Kidney glomerular epithelial cell (primary cell): ENCODE measurements around the gene NRIP1.
A peak's percentile ranks its signal among the peaks of the same experiment; 100 is the strongest.

Experiments used
- DNase-seq: peaks from one replicate; lab custom pipeline; 2025; lab: John Stamatoyannopoulos, UW

NRIP1 gene, protein sequence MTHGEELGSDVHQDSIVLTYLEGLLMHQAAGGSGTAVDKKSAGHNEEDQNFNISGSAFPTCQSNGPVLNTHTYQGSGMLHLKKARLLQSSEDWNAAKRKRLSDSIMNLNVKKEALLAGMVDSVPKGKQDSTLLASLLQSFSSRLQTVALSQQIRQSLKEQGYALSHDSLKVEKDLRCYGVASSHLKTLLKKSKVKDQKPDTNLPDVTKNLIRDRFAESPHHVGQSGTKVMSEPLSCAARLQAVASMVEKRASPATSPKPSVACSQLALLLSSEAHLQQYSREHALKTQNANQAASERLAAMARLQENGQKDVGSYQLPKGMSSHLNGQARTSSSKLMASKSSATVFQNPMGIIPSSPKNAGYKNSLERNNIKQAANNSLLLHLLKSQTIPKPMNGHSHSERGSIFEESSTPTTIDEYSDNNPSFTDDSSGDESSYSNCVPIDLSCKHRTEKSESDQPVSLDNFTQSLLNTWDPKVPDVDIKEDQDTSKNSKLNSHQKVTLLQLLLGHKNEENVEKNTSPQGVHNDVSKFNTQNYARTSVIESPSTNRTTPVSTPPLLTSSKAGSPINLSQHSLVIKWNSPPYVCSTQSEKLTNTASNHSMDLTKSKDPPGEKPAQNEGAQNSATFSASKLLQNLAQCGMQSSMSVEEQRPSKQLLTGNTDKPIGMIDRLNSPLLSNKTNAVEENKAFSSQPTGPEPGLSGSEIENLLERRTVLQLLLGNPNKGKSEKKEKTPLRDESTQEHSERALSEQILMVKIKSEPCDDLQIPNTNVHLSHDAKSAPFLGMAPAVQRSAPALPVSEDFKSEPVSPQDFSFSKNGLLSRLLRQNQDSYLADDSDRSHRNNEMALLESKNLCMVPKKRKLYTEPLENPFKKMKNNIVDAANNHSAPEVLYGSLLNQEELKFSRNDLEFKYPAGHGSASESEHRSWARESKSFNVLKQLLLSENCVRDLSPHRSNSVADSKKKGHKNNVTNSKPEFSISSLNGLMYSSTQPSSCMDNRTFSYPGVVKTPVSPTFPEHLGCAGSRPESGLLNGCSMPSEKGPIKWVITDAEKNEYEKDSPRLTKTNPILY (N-terminal part only)

DNA sequence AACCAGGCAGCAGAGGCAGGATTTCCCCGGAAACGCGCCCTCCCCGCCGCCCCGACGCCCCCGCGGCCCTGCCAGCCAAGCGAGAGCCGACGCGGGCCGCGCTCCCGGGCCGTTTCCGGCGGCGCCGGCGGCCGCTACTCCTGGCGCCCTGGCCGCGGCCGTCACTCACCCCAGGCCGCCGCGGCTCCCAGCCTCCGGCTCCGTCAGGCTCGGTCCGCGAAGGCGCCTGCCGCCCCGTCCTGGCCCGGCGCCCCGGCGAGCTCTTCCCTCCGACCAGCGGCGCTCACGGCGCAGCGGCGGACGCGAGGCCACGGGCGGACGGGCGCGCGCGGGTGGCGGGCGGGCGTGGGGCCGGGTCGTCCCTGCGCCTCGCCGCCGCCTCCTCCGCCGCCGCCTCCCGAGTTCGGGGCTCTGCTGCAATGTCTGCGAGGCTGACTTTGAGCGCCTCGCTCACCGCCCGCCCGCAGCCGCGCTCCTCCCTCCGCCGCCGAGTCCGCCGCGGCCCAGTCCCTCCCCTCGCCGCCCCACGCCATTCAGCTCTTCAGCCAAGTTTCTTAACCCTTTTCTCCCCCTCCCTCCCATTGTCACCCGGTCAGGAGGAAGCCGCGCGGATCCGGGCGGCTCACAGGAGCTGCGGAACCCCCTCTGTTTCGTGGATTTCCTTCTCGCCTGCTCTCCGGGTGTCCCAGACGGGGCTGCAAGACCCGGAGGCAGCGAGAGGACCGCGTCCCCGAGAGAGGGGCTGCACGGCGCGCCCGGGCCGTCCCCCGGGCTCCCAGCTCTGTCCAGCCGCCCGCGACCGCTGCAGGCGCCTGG, at the start of gene NRIP1:
Gene NRIP1 (minus strand): TSS at position 425 of the 816 bp plus-strand sequence. CDS start 96,808 bp downstream, outside the sequence.
- peak; percentile 83 for DNase-seq

DNA sequence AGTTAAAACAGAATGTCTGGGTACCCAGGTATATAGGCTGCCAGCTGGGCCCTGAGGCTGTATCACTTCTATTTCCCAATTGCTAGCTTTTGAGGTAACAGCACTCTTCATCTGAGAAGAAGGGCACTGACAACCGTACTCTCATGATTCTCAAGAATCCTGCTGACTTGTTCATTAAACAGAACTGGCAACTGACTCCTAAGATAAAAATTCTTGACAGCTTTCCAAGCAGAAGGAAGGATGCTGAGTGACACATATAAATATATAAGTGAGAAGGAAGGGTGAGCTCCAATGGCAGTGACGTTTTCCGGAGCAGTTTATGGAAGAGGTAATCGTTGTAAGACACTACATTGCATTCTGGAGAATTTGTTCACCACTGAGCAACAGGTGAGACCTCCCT, 48.1 kb upstream of the NRIP1 start:
- DNase-seq, result no peak

DNA sequence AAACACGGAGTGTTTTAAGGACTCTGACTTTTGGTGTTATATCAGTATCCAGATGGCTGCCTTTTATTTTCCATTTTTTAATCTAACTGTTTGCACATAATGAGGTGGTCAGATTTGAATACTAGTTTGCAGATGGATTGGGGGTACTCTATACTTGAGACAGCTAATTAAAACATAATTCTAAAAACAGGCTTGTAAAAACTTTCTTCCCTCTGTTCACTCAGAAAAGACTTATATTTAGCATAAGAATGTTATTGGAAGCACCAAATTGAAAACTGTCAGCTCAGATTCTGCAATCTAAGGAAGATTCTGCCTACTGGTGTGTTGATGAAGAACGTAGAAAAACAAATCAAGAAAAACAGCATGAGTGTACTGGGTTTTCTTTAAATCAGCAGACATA, 44.0 kb upstream of the NRIP1 start:
- DNase-seq, result no peak

DNA sequence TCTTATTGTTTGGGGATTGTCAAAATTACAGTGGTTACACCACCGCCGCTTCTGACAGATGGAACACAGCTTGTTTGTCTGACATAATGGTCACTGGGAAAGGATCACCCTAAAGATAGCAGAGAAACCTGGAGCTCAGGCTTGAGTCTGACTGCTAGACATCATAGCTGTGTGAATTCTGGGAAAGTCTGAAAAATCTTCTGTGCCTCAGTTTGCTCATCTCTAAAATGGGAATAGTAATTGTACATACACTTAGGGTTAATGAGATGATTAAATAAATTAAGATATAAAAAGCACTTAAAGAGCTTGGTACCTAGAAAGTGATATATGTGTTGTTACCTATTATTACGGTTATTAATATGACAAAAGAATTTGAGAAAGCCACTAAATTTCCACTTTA, 39.7 kb upstream of the NRIP1 start:
- no peak for DNase-seq

DNA sequence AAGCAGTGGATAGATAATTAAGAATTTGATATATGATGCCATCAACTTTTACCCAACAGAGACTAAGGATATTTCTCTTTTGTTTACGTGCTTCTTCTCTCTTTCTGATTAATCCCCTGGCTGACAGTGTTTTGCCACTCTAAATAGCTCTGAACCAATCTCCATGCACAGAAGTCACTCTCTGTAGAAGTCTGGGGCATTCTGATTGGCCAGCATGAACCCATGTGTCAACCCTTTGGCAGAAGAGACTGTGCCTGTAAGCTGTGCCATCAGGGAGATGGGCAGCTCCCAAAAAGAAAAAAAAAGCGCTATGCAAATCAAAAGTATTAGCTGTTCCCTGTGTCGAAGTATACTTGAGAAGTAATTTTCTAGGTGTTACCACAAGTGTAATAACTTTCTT, 34.1 kb upstream of the NRIP1 start:
- DNase-seq, result no peak

DNA sequence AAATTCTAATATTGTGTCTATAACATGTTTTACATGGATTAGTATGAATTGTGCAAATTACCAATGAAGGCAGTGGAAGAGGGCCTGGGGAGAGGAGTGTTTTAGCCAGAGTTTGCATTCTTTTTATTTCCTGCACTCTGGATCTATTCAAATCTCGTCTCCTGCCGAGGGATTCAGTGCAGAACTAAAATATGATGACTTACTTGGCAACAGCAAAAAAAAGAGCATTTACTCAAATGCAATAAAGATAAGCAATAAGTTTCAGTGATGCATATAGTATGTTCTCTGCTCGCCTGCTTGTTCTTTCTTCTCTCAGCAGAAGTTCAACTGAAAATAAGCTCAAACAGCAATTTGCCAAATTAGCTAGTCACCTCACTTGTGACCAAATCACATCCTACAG, 33.4 kb upstream of the NRIP1 start:
- no peak for DNase-seq

DNA sequence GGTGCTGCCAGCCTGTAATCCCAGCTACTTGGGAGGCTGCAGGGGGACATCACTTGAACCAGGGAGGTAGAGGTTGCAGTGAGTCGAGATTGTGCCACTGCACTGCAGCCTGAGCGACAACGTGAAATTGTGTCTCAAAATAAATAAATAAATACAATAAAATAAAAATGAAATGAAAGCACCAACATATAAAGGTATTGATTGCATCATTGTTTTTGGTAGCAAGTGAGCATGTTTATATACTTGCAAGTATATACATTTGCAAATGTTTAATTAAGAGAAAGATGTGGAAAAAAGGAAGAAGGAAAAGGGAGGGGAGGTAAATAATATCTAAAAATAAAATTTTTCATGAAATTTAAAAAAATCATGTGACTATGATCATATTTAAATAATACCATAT, 32.8 kb upstream of the NRIP1 start:
- no peak for DNase-seq

DNA sequence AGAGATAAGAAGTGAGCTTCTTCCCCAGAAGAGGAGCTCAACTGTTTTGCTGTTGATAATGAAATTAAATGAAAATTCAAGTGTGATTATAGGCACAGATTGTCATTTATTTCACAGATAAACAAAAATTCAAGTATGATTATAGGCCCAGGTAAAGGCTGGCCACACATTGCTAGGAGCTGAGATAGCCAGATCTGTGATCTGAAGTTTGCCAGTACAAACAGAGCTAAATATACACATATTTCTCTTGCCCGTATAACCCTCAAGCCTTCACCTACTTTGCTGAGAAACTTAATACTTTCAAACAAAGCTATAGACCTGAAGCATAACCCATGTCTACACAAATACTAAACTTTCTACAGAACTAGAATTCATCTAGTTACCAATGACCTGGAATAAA, 31.3 kb upstream of the NRIP1 start:
- no peak for DNase-seq

DNA sequence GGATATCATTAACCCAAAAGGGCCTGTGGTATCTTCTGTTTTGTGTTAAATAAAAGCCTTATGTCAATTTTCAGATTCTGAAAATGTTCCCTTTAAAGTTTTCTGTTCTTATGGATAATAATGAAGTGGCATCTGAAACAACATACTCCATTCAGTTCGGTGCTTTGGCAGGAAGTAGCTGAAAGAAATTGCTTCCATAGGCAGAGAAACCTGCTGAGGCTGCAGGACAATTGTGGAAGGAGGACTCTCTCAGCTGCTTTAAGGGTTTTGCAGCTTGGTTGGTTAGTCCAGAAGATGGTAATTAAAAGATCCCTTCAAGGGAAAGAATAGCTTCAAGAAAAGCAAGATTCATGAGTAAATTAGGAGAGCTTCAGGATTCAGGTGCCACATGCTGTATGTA, 30.5 kb upstream of the NRIP1 start:
- DNase-seq, result no peak

DNA sequence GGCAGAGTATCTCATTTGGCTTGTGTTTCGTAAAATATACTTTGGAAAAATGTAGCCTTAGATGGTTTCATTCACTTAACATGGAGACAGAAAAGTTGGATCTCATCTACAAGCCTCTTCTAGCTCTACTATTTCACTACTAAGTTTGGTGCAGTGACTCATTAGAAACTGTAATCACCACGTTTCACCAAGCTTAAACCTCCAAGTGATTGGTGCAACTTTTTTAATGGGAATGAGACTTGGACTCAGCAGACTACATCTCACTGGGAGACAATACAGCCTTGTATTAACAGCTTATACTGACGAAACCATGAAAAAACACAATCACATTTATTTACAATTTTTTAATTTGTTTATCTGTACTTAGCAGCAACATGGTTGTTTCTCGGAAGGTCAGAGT, 29.9 kb upstream of the NRIP1 start:
- no peak for DNase-seq

DNA sequence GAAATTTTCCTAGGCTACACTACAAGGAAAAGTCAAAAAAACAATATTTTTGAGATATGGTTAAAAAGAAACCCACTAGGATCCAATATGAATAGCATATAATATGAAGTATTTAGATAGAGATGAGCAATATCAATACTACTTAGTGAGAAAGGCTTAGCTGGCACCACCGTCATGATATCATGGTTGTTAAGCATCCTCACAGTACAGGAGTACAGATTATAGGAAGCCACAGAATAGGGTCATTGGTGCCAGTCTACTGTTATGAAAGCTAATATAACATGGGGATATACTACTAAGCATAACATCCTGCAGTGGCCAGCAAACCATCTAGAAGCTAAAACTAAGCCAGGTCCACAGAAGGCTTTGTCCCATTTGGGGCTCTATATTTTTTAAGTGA, 28.4 kb upstream of the NRIP1 start:
- no peak for DNase-seq

DNA sequence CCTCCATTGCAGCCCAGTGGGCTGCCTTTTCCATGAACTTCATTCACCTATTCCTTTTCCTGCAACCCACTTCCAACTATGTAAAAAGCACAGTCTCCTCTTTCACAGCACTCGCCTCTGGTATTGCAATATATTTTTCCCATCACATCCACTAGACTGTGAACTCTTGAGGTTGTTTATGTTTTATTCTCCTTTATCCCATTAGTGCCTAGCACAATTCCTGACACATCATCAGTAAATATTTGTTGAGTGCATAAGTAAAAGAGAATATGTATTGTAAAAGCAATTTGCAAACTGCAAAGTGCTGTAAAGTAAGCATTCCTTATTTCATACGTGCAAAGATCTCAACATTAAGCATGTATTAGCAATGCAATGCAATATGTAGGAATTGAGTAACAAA, 27.9 kb upstream of the NRIP1 start:
- no peak for DNase-seq

DNA sequence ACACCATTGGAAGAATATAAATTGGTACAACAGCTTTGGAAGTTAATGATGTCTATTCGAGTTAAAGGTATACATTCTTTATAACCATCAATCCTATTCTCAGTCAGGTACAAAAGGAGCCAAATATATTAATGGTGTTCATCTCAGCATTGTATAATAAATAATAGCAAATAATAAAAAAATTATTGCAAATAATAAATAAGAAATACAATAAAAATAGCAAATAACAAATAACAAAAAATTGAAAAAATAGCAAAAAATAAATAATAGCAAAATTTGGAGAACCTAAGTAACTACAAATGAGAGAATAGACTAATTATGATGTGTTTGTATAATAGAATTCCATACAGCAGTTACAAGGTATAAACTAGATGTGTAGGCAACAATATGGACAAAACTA, 25.6 kb upstream of the NRIP1 start:
- DNase-seq, result no peak

DNA sequence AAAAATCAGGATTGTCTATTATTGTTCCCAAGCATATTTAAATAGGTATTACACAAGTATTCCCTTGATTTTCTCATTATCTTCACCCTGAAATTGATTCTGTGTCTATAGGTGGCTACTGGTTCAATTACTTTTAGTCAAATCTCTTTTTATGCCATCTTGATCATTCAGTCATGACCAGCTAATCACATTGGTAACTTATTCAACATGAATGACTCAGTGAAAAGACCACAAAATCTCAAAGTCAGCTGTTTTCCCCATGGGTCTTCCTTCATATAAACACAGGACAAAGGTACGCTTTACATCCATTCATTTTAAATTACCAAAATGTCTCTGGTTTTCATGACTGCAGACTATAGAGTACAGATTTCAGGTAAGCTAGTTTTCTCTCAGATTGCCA, 23.7 kb upstream of the NRIP1 start:
- peak; percentile 37 for DNase-seq

DNA sequence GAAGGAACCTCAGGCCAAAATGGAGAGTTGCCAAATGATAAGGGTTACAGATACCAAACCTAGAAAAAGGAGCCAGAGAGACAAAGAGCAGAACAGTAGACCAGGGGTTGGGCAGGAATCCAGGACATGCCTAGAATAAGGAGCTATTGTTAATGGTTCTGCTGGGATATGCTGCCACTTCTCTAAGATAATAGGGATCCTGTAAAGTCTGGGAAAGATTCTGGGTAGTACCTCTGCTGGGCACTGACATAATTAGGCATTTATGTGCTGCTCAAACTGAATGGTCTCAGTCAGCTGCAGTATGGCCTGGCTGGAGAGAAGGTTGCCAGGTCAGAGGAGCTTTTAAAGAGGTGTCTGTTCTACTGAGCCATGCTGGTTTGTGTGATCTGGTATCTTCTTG, 19.9 kb upstream of the NRIP1 start:
- DNase-seq, result no peak

DNA sequence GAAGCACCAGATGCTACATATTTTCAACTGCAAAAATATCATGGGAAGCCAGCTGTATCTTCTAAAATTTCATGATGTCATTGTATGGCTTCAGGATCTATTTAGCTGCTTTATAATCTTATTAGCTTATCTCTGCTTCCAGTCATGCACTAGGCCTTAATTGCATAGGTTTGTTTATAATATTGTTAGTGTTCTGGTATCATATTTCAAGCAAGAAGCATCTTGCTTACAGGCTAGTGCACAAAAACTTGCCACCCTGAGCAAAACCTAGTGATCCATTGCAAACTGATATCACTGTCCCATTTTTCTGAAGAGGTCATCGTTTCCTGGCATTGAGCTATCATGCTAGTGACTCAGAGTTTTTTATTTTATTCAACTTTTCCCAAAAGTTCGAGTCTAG, 15.7 kb upstream of the NRIP1 start:
- DNase-seq, result no peak

DNA sequence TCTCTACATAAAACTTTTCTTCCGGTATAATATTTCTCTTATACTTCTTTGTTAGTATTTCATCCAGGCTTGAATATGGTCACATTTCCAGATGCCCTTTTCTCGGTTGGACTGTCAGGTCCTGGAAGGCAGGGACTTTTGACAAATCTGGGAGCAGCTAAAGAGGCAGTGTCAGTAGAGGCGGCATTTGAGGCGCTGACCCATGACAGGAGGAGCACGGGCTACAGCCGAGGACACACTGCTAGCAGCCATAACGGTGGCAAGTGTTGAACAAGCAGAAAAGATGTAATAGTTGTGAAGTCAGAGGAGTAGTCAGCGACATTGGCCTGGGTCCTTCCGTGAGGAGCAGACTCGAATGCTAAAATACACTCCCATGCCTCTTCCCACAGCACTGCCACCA, 14.5 kb upstream of the NRIP1 start:
- DNase-seq, result no peak

DNA sequence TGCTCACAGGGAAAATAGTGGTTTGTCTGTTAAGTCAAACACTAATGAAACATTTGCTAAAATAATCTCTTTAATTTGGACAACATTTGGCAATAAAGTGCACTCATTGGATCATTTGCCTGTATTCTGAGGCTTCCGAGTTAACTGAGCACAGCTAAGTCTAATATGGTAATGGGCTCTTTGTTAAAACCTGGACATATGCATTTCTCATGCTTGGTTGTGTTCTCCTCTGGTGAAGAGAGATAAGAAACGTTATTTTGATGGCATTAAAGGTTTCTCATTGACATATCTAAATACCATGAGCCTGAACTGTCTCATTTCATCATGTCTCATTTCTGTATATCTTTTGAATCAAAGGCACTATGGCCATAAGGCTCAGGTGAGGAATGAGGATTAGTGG, 13.4 kb upstream of the NRIP1 start:
- DNase-seq, result no peak

DNA sequence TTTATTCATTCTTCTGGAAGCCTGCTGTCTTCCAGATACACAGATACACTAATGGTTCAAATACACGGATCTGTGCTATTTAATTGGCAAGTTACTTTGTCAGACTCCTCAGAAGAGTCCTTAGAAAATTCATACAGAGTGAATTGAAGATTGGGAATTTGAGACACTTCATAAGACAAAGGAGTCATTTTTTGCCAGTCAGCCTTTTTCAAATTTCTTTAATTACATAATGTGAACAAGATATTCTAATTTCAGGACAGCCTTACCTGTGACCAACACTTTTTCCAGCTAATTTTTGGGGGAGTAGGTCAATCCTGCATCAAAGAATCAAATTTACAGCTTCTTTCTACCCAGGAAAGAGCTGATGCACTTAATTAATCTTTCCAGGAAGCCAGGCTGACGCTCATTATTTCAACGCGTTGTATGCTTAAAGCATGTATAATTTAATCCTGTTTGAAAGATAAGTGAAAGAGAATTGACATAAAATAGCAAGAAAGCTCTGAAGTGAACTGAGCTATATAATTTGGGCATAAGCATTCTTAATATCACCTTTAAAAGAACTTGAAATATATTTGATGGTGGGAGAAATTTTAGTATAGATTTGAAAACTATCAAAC, 12.8 kb upstream of the NRIP1 start:
- DNase-seq, result no peak

DNA sequence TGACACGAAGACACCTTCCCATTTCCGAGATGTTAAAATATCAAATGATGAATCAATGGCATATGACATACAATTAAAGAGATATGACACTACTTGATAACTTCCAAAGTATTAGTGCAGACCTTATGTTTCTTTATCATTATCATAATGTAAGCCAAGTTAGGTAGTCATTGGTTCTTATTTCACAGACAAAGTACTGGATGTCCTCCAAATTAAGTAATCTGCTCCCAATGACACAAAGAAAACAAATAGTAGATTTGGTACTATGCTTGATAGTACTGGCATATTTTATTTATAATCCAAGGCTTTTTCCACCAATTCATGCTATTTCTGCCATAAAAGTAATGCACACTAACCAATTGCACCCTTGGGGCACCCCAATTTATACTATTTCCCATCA, 11.9 kb upstream of the NRIP1 start:
- no peak for DNase-seq

DNA sequence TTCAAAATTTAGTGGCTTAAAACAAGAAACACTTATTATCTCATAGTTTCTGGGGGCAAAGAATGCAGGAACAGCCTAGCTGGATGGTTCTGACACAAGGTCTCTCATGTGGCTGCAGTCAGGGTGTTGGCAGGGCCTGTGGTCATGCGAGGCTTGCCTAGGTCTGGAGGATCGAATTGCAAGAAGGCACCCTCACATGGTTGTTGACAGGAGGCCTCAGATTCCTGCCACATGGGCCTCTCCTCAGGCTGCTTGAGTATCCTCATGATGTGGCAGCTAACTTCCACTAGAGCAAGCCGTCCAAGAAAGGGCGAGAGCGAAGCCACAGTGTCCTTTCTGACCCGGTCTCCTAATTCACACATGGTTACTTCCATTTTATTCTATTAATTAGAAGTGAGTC, 6.2 kb upstream of the NRIP1 start:
- no peak for DNase-seq

DNA sequence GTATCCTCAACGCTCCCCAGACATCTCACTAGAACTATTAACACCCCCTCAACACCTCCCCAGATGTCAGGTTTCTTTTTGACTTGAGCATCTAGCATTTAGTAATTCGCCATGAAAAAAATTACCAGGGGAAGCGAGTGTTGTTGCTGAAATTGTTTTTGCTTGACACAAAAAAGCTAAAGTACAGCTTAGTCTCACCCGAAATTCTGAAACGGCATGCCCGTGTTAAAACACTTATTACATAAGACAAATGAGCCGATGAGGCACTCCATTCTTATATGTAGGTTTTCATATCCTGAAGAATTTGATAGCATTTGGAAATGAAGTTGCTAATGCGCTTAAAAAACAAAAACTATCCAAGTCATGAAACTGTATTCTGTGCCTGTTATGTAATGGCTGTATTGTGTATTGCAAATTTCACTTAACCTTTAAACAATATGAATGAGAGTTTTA, 1.3 kb upstream of the NRIP1 start:
- no peak for DNase-seq
